SHP77 treated with DMSO at 0.1 percent for 48 hours (cell line): ENCODE results near the gene B3GALT6.
"Not testable (repeated sequence)": the region's sequence is repeated elsewhere in the genome, so short reads cannot be mapped to it uniquely, and the experiment has no call there.

Experiments
- DNase-seq: peaks from one replicate; lab custom pipeline; 2025; lab: John Stamatoyannopoulos, UW

Gene B3GALT6

DNA sequence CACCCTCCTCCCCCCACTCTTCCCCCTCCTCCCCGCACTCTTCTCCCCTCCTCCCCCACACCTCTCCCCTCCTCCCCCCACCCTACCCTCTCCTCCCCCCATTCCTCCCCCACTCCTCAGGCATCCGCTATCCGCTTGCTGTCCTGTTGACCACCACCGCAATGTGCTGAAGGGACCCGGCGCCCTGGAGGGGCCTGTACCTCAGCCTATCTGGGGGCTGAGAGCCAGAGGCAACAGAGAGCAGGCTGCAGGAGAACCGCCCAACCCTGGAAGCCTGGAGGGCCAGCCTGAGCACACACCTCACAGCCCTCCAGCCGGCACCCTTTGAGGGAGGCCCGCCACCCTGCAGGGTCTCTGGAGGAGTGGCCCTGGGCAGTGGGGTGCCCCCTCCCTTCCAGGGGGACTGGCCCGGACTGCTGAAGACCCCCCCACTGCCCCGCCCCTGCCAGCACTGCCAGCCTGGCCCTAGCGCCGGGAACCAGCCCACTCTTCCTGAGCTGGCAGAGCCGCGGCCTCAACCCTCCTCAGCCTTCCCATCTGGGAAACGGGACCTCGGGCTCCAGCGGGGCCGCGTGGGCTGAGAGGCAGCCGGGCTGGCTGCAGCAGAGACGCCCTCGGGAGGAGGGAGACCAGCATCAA is 13.3 kb downstream of the B3GALT6 start:
- DNase-seq = no peak

DNA sequence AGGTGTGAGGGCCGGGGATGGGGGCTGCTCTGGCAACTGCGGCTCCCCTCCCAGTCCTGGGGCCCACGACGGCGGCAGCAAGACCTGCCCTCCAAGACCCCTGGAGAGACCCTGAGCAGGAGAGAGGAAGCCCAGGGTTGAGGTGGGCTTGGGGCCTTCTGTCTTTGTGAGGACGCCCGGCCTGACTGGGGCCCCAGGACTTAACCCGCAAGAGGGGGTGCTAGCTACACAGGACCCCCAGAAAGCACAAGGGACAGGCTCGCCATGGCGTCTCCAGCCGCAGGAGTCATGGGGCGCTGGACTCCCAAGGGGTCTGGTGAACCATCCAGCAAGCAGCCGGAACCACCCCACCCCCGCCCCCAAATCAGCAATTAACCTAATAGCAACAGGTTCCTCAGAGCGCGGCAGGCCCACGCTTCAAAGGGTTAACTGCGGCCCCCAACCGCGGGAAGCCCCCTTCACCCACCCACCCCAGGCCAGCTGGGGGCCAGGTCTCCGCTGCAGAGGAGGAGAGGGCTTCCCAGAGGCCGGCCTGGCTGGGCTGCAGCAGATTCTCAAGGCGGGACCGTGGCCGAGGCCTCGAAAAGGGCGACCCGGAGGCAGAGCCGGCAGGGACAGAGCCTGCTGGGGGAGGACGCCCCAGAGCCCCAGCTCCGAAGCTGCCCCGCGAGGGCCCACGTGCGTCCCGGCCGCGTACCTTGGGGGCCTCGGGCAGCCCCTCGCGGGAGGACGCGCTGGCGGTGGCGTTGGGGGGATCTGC is 14.0 kb downstream of the B3GALT6 start:
- no peak for DNase-seq

DNA sequence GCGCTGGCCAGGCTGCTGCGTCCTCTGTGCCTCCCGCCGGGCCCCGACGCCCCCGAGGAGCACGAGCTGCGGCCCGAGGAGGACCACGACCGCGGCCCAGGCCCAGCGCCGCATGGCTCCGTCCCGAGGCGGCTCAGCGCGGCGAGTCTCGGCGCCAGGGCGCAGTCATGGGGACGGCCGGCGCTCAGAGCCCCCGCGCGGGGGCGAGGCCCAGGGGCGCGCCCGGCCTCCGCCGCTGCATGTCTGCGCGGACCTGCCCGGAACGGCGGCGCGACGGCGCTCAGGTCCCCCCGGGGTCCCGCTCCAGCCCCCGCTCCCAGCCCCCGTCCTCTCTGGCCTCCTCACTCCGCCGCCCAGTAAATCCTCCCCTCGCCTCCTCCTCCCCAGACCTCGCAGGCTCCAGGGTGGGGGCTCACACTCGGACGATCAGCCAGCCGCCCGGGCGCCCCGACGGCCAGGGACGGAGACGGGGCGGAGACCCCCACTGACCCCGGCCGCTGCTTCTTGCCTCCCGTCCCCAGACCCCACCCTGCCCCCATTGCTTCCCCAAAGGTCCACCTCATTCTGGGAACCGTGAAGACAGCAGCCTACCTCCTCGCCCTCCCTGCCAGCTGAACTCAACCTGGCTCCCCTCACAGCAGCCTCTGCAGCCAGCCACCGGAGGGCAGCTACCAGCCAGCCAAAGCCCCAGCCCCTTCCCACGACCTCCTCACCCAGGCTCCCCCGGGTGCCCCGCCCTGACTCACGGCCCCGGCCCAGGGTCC is 14.7 kb downstream of the B3GALT6 start, which contains the start of gene C1QTNF12:
C1QTNF12 (minus strand) TSS at position 146 of the 764 bp plus-strand sequence; CDS start at position 114, 32 bp downstream.
- no peak for DNase-seq

DNA sequence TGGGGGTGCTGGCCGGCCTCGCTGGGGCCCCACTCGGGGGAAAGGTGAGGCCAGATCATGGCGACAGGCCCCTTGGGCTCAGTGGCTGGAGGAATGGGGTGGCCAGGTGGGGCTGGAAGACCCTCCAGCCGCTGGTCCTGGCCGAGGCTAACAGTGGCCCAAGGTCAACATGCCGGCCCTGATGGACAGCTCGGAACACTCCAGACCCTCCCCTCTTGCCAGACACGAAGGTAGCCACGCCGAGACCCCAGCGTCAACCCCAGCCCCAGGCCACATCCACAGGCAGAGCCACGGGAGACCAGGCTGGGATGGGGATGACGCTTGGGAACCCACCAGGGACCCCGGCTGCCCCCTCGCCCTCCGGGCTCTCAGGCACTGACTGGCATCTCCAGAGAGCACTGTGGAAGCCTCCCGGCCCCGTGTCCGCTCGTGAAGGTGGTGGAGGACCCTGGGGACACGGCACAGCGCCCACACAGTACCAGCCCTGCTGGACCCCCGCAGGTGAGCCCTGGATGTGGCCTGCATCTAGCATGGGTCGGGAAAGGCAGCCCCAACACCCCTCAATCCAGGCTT is 15.4 kb downstream of the B3GALT6 start:
- DNase-seq = no peak

- not testable (repeated sequence) for DNase-seq
Observed at GRCh38 chr1:1248009-1248913, 16.2 kb downstream of the B3GALT6 start.

GRCh38 chr1:1250786-1251284 is 18.8 kb downstream of the B3GALT6 start:
- no peak for DNase-seq

- no peak for DNase-seq
Observed at GRCh38 chr1:1253314-1253713, 21.3 kb downstream of the B3GALT6 start.

DNA sequence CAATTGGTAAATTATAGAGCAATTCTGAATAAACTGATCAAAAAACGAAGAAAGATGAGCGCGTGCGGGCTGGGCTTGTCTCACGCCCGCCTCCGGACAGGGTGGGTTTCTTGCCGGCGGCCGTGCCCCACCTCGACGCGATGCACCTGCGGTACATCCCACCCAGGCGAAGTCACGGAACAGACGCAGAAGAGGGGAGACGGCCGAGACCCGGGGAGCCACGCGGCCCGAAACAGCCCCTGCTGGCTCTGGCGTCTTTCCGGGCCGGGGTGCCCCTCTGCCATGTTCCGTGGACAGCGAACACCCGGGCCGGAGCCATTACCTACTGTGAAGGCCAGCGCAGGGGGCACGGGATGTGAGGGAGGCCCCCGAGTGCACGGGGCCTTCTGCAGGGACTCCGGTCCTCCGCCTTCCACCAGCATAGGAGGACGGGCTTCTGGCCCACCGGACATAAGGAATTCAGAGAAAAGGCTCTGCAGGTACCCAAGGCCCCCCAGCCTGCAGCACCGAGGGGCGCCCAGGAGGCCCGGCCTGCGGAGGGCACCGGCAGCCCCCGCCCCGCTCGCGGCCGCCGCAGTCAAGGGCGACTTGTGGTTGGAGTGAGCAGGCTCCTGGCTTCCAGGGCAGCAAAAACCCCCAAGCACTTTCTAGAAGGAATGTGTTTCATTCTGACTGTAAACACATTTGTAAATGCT is 22.1 kb downstream of the B3GALT6 start:
- DNase-seq = no peak

GRCh38 chr1:1254667-1254998 is 22.6 kb downstream of the B3GALT6 start:
- no peak for DNase-seq

DNA sequence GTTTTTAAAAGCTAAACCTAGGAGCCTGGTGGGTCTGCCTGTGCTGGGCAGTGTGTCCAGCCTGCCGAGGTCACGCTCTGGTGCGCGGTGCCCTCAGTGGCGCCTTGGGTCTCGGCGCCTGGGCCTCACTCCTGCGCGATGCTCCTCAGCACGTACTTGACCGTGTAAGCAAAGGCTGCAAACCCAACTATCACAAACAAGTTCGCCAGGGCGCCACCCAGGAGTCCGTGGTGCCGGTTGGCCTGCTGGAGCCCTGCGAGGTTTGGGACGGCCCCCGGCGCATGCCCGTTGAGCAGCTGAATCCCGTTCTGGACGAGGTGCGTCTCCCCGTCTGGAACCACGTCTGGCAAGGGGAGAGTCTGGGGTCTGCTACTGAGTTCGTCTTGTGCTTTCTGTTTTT is 23.0 kb downstream of the B3GALT6 start:
- DNase-seq = no peak

GRCh38 chr1:1255611-1256010 is 23.6 kb downstream of the B3GALT6 start:
- no peak for DNase-seq

GRCh38 chr1:1256956-1257871 is 25.2 kb downstream of the B3GALT6 start:
- DNase-seq = no peak

DNA sequence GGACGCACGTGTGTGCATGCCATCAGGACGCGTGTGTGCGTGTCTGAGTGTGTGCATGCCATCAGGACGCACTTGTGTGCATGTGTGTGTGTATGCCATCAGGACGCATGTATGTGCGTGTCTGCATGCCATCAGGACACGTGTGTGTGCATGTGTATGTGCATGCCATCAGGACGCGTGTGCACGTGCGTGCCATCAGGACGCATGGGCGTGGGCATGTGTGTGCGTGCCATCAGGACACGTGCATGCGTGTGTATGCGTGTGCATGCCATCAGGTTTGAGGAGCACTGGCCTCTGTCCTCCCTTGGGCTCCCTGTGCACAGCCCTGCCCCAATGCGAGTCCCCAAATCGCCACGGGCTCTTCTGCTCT is 27.1 kb downstream of the B3GALT6 start:
- no peak for DNase-seq

- DNase-seq = no peak
Observed at GRCh38 chr1:1259540-1259939, 27.5 kb downstream of the B3GALT6 start.

DNA sequence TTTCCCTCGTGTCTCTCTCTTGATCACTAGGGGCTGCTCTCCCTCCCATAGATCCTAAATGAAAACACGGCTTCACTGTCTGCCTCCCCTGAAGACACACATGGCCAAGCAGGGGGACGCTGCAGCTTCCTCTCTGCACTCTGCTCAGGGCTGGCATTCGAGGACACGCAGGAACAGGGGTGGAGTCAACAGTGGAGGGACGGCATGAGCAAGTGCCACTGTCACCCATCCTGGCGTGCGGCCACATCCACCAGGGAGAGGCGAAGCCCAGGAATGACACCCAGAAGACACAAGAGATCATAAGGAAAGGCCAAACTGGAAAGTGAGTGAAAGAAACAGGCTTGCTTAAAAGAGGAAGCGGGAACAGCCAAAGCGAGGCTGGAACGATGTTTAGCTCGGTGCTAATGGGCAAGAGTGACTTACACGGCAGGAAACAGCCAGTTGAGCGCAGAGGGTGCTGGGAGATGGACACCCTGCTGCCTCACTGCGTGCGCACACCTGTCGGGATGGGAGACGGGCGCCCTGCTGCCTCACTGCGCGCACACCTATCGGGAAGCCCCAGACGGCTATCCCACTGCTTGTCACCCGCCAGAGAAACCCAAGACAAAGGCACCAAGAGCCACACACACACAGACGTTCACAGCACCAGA is 28.0 kb downstream of the B3GALT6 start:
- DNase-seq = no peak

GRCh38 chr1:1260843-1261560 is 29.0 kb downstream of the B3GALT6 start:
- no peak for DNase-seq

DNA sequence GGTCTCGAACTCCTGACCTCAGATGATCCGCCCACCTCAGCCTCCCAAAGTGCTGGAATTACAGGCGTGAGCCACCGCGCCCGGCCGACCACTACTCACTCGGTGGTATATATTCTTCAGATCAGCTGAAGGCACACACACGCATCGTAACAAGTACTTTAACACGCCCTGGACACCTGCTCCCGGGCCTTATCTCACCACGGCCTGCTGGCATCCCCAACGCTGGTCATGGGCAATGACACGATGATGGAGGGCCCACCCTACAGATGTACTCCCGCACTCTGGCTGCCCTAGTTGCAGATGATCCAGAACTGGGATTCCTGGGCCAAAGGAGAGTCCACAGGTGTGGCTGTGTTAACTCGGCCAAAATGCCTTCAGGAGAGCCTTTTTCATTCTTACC is 30.0 kb downstream of the B3GALT6 start:
- DNase-seq = no peak

- DNase-seq = no peak
Observed at GRCh38 chr1:1262758-1263157, 30.7 kb downstream of the B3GALT6 start.

DNA sequence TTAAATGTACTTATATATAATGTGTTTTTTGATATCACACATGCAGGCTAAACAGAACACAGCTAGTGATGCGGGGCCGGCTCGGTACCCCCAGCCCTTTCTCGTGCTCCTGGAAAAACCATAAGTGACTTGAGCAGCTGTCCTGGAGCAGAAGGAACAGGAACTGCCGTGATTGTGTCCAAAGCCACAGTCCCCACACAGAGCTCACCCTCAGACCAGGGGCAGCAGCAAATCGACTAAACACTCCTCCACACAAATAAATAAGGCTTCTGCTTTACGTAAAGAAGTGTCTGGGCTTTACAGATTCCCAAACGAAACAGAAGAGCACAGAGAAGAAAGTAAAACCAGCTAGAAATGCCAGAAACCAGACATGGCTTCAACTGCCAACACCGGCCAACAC is 32.0 kb downstream of the B3GALT6 start:
- no peak for DNase-seq
